Common myeloid progenitor, CD34-positive (primary cell): ENCODE measurements around the gene PKHD1.

Experiments used
- CTCF ChIA-PET: fragments of 350-600 bp; sonication (Branson Sonifier 250); formaldehyde crosslinking; loops from one replicate; lab custom pipeline; 2021; ENCODE audit warnings: antibody characterized with exemption; lab: Charles Lee
- POLR2A ChIA-PET: fragments of 350-600 bp; sonication (Branson Sonifier 250); formaldehyde crosslinking; loops from one replicate; lab custom pipeline; 2021; ENCODE audit warnings: antibody characterized with exemption; lab: Charles Lee
- DNase-seq, 3 donors: peaks; one replicate each; pipeline versions ENCODE4 v3.0.0 to v3.0.0-alpha.2; 2013
- H3K27ac ChIP-seq, 2 experiments: 1 replicate in 1 of 2; 2 replicates in 1 of 2; pipeline ENCODE4 v1.7.0; 2013; ENCODE audit warnings: inconsistent platforms in 2 of 2, low read length in 2 of 2, mild to moderate bottlenecking in 2 of 2, low read depth in 1 of 2, moderate library complexity in 1 of 2; ENCODE audit not compliant: severe bottlenecking in 2 of 2, insufficient read depth in 1 of 2, poor library complexity in 1 of 2
- H3K27me3 ChIP-seq, 5 experiments: replicated peaks in 2 of 5; 1 replicate in 3 of 5; 2 replicates in 2 of 5; pipeline versions ENCODE4 v1.6.1 to v1.7.0; 2013; ENCODE audit warnings: low read length in 4 of 5, mild to moderate bottlenecking in 2 of 5, moderate library complexity in 2 of 5, inconsistent platforms in 1 of 5; ENCODE audit not compliant: insufficient read depth in 5 of 5, control insufficient read depth in 4 of 5
- H3K36me3 ChIP-seq, 4 experiments: 1 replicate in 2 of 4; 2 replicates in 2 of 4; pipeline versions ENCODE4 v1.6.1 to v1.7.0; 2013; ENCODE audit warnings: low read length in 3 of 4, control low read depth in 1 of 4, mild to moderate bottlenecking in 1 of 4; ENCODE audit not compliant: control insufficient read depth in 4 of 4, insufficient read depth in 4 of 4
- H3K4me1 ChIP-seq, 4 experiments: 1 replicate in 3 of 4; 2 replicates in 1 of 4; pipeline versions ENCODE4 v1.6.1 to v1.7.1; 2013; ENCODE audit warnings: low read length in 3 of 4, mild to moderate bottlenecking in 3 of 4, control low read depth in 1 of 4, inconsistent platforms in 1 of 4, moderate library complexity in 1 of 4; ENCODE audit not compliant: control insufficient read depth in 4 of 4, insufficient read depth in 4 of 4; ENCODE audit errors: control extremely low read depth in 1 of 4
- H3K4me3 ChIP-seq, 7 experiments: 1 replicate in 4 of 7; 2 replicates in 3 of 7; pipeline versions ENCODE4 v1.5.1 to v1.7.0; 2013; ENCODE audit warnings: mild to moderate bottlenecking in 7 of 7, low read length in 6 of 7, moderate library complexity in 6 of 7, inconsistent platforms in 2 of 7, low read depth in 2 of 7, control low read depth in 1 of 7; ENCODE audit not compliant: insufficient read depth in 4 of 7, control insufficient read depth in 1 of 7; ENCODE audit errors: extremely low read depth in 1 of 7
- H3K9me3 ChIP-seq, 5 experiments: 1 replicate in 4 of 5; 2 replicates in 1 of 5; pipeline versions ENCODE4 v1.6.1 to v1.7.1; 2013; ENCODE audit warnings: low read length in 4 of 5, mild to moderate bottlenecking in 2 of 5, inconsistent platforms in 1 of 5, low read depth in 1 of 5, moderate library complexity in 1 of 5; ENCODE audit not compliant: control insufficient read depth in 4 of 5, insufficient read depth in 2 of 5; ENCODE audit errors: control extremely low read depth in 1 of 5
- WGBS: methylation state at CpG from one replicate; pipeline ENCODE4 v1.1.5; 2013; ENCODE audit not compliant: insufficient coverage; 5-methylcytosine and 5-hydroxymethylcytosine counted together

PKHD1 gene

GRCh38 chr6:51818520-51819022 lies 268.8 kb downstream of the PKHD1 start:
- 0% methylated on average over 1 of the region's 6 CpGs for WGBS
- no peak for DNase-seq
- H3K36me3 ChIP-seq: no peaks in the 10 kb centered on the region
- ChIA-PET POLR2A (no interaction called here), CTCF (interaction anchor here (1.2 kb wide), 1 partner anchor 36 kb away, joined by 3 read pairs; no protein-coding TSS in a partner anchor)
- no peak overlapping the region for H3K27ac ChIP-seq
- H3K4me3 ChIP-seq: no peak overlapping the region
- peaks cover 0 to 2% (median 0%) of the 10 kb centered on the region in 5 experiments for H3K27me3 ChIP-seq
- no peaks in the 10 kb centered on the region for H3K9me3 ChIP-seq
- peaks cover 0 to 9% (median 0%) of the 10 kb centered on the region in 4 experiments for H3K4me1 ChIP-seq

- DNase-seq: no peak
- no peak overlapping the region for H3K4me3 ChIP-seq
- H3K4me1 ChIP-seq: peaks cover 0 to 9% (median 0%) of the 10 kb centered on the region in 4 experiments
- H3K27me3 ChIP-seq: peaks cover 0 to 2% (median 0%) of the 10 kb centered on the region in 5 experiments
- POLR2A ChIA-PET: no interaction called here
- H3K9me3 ChIP-seq: no peaks in the 10 kb centered on the region
- no peaks in the 10 kb centered on the region for H3K36me3 ChIP-seq
- 87% methylated on average over 7 of the region's 7 CpGs for WGBS
- CTCF ChIA-PET: interaction anchor here (1.2 kb wide), 1 partner anchor 37 kb away, joined by 3 read pairs; no protein-coding TSS in a partner anchor
- H3K27ac ChIP-seq: no peak overlapping the region
Measured at GRCh38 chr6:51817832-51818231, 269.6 kb downstream of the PKHD1 start.

- Histone ChIP-seq H3K36me3 (no peaks in the 10 kb centered on the region), H3K4me1 (peaks cover 0 to 9% (median 0%) of the 10 kb centered on the region in 4 experiments), H3K27ac (no peak overlapping the region), H3K9me3 (no peaks in the 10 kb centered on the region), H3K4me3 (no peak overlapping the region), H3K27me3 (no peaks in the 10 kb centered on the region)
- CTCF ChIA-PET: no interaction called here
- WGBS: 40% methylated on average over 1 of the region's 1 CpG
- DNase-seq: no peak
- POLR2A ChIA-PET: no interaction called here
Measured at GRCh38 chr6:51814418-51814817, 273.0 kb downstream of the PKHD1 start.

- H3K4me1 ChIP-seq: peaks cover 0 to 9% (median 0%) of the 10 kb centered on the region in 4 experiments
- ChIA-PET CTCF (no interaction called here), POLR2A (no interaction called here)
- 36% methylated on average over 1 of the region's 1 CpG for WGBS
- no peaks in the 10 kb centered on the region for H3K36me3 ChIP-seq
- no peak overlapping the region for H3K4me3 ChIP-seq
- no peak for DNase-seq
- H3K27ac ChIP-seq: no peak overlapping the region
- peaks cover 0 to 2% (median 0%) of the 10 kb centered on the region in 5 experiments for H3K9me3 ChIP-seq
- no peaks in the 10 kb centered on the region for H3K27me3 ChIP-seq
Measured at GRCh38 chr6:51813904-51814303, 273.5 kb downstream of the PKHD1 start.

- CTCF ChIA-PET: no interaction called here
- DNase-seq: no peak
- H3K36me3 ChIP-seq: no peaks in the 10 kb centered on the region
- peaks cover 0 to 2% (median 0%) of the 10 kb centered on the region in 5 experiments for H3K9me3 ChIP-seq
- H3K27me3 ChIP-seq: peaks cover 0 to 2% (median 0%) of the 10 kb centered on the region in 5 experiments
- H3K4me3 ChIP-seq: no peak overlapping the region
- POLR2A ChIA-PET: no interaction called here
- no CpG with 5 or more reads among the region's 1 CpG for WGBS
- H3K27ac ChIP-seq: no peak overlapping the region
- H3K4me1 ChIP-seq: peaks cover 0 to 7% (median 0%) of the 10 kb centered on the region in 4 experiments
Measured at GRCh38 chr6:51812231-51812630, 275.2 kb downstream of the PKHD1 start.

- WGBS: 86% methylated on average over 1 of the region's 1 CpG
- Histone ChIP-seq H3K4me1 (no peaks in the 10 kb centered on the region), H3K27ac (no peak overlapping the region), H3K27me3 (peaks cover 0 to 4% (median 0%) of the 10 kb centered on the region in 5 experiments), H3K4me3 (no peak overlapping the region), H3K36me3 (no peaks in the 10 kb centered on the region), H3K9me3 (peaks cover 0 to 2% (median 0%) of the 10 kb centered on the region in 5 experiments)
- ChIA-PET CTCF (no interaction called here), POLR2A (no interaction called here)
- DNase-seq: no peak
Measured at GRCh38 chr6:51805517-51805916, 281.9 kb downstream of the PKHD1 start.

GRCh38 chr6:51800603-51801002 lies 286.8 kb downstream of the PKHD1 start:
- CTCF ChIA-PET: interaction anchor here (1.0 kb wide), 1 partner anchor 9 kb away, joined by 3 read pairs; no protein-coding TSS in a partner anchor
- Histone ChIP-seq H3K4me1 (no peaks in the 10 kb centered on the region), H3K36me3 (no peaks in the 10 kb centered on the region), H3K27ac (no peak overlapping the region), H3K9me3 (peaks cover 0 to 10% (median 0%) of the 10 kb centered on the region in 5 experiments), H3K4me3 (no peak overlapping the region), H3K27me3 (peaks cover 0 to 2% (median 0%) of the 10 kb centered on the region in 5 experiments)
- POLR2A ChIA-PET: no interaction called here
- DNase-seq: no peak
